Measurements from ENCODE around the gene PRSS33. TPM values are rescaled to one million over a fixed set of nuclear protein-coding genes. Genes with fewer than 3 reads are reported as not detected.

PRSS33 gene
- total and polyA plus RNA-seq, 9 of the 15 experiments (the other 6 are each of a cell fraction or from before 2014, with no cell fraction given), result not detected

DNA sequence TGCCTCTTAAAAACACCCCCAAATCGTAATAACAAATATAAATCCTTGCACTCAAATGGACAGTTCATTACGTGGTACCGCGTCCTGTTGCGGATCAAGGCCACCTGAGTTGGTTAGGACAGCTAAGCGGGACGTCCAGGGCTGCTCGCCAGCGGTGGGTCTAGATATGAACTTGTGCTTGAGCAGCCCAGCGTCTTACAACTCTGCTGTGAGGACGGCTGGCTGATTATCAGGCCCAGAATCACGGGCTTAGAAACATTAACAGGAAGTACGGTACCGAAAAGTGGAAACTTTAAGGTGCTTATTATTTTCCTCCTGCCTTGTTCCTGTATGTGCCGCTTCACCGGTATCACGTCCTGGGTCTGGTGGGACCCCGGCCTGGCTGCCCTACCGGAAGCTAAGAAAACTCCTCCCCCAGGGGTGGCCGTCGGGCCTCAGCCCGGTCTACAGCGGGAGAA is 35.8 kb downstream of the PRSS33 start (continued):
- TF ChIP-seq RBM34 (IDR thresholded peaks at IDR 0.05; ENCODE audit: borderline replicate concordance, insufficient read depth, low read length) (no peak), FOXM1 (IDR thresholded peaks at IDR 0.05; ENCODE audit: low read depth) (peak; percentile 16; the same call in 1 of the 2 replicates), FOXM1 (CRISPR knock-in tag; IDR thresholded peaks at IDR 0.05; ENCODE audit: low read depth) (no peak), ILF3 (IDR thresholded peaks at IDR 0.05; ENCODE audit: borderline replicate concordance) (no peak), ATF7 (IDR thresholded peaks at IDR 0.05) (no peak), POLR2G (IDR thresholded peaks at IDR 0.05; ENCODE audit: low read depth, low read length) (no peak), MTA2 (IDR thresholded peaks at IDR 0.05; ENCODE audit: low read depth) (no peak), POLR2AphosphoS5 (IDR thresholded peaks at IDR 0.05; ENCODE audit: control insufficient read depth, insufficient read depth, low read depth, low read length) (peak; percentile 40; the same call in 1 of the 2 replicates), GTF2F1 (IDR thresholded peaks at IDR 0.05; ENCODE audit: low read depth, low read length) (0 out of 2 replicates have a peak, but pooled peaks have one; percentile 17), ZFX (CRISPR knock-in tag; IDR thresholded peaks at IDR 0.05) (no peak), ZNF197 (CRISPR knock-in tag; IDR thresholded peaks at IDR 0.05; ENCODE audit: low read depth) (0 out of 2 replicates have a peak, but pooled peaks have one; percentile 59), ARID2 (IDR thresholded peaks at IDR 0.05) (no peak), ZNF239 (CRISPR knock-in tag; IDR thresholded peaks at IDR 0.05) (no peak), FOXK1 (CRISPR knock-in tag; IDR thresholded peaks at IDR 0.05; ENCODE audit: borderline replicate concordance) (peak; percentile 71; the same call in 1 of the 2 replicates), PRMT5 (CRISPR knock-in tag; IDR thresholded peaks at IDR 0.05) (no peak), ZNF79 (CRISPR knock-in tag; IDR thresholded peaks at IDR 0.05; ENCODE audit: low read depth) (no peak), ELF1 (tag; IDR thresholded peaks at IDR 0.05) (peak; percentile 74; the same call in 1 of the 2 replicates)
- TF ChIP-seq, protein P1, sequence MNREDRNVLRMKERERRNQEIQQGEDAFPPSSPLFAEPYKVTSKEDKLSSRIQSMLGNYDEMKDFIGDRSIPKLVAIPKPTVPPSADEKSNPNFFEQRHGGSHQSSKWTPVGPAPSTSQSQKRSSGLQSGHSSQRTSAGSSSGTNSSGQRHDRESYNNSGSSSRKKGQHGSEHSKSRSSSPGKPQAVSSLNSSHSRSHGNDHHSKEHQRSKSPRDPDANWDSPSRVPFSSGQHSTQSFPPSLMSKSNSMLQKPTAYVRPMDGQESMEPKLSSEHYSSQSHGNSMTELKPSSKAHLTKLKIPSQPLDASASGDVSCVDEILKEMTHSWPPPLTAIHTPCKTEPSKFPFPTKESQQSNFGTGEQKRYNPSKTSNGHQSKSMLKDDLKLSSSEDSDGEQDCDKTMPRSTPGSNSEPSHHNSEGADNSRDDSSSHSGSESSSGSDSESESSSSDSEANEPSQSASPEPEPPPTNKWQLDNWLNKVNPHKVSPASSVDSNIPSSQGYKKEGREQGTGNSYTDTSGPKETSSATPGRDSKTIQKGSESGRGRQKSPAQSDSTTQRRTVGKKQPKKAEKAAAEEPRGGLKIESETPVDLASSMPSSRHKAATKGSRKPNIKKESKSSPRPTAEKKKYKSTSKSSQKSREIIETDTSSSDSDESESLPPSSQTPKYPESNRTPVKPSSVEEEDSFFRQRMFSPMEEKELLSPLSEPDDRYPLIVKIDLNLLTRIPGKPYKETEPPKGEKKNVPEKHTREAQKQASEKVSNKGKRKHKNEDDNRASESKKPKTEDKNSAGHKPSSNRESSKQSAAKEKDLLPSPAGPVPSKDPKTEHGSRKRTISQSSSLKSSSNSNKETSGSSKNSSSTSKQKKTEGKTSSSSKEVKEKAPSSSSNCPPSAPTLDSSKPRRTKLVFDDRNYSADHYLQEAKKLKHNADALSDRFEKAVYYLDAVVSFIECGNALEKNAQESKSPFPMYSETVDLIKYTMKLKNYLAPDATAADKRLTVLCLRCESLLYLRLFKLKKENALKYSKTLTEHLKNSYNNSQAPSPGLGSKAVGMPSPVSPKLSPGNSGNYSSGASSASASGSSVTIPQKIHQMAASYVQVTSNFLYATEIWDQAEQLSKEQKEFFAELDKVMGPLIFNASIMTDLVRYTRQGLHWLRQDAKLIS (CRISPR knock-in tag; IDR thresholded peaks at IDR 0.05), result 0 out of 2 replicates have a peak, but pooled peaks have one; percentile 54
- TF ChIP-seq, protein P2, sequence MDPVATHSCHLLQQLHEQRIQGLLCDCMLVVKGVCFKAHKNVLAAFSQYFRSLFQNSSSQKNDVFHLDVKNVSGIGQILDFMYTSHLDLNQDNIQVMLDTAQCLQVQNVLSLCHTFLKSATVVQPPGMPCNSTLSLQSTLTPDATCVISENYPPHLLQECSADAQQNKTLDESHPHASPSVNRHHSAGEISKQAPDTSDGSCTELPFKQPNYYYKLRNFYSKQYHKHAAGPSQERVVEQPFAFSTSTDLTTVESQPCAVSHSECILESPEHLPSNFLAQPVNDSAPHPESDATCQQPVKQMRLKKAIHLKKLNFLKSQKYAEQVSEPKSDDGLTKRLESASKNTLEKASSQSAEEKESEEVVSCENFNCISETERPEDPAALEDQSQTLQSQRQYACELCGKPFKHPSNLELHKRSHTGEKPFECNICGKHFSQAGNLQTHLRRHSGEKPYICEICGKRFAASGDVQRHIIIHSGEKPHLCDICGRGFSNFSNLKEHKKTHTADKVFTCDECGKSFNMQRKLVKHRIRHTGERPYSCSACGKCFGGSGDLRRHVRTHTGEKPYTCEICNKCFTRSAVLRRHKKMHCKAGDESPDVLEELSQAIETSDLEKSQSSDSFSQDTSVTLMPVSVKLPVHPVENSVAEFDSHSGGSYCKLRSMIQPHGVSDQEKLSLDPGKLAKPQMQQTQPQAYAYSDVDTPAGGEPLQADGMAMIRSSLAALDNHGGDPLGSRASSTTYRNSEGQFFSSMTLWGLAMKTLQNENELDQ (CRISPR knock-in tag; IDR thresholded peaks at IDR 0.05; ENCODE audit: borderline replicate concordance), result 0 out of 2 replicates have a peak, but pooled peaks have one; percentile 29
- TF ChIP-seq, protein P3, sequence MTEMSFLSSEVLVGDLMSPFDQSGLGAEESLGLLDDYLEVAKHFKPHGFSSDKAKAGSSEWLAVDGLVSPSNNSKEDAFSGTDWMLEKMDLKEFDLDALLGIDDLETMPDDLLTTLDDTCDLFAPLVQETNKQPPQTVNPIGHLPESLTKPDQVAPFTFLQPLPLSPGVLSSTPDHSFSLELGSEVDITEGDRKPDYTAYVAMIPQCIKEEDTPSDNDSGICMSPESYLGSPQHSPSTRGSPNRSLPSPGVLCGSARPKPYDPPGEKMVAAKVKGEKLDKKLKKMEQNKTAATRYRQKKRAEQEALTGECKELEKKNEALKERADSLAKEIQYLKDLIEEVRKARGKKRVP (CRISPR knock-in tag; IDR thresholded peaks at IDR 0.05), result no peak
- TF ChIP-seq, protein P4, sequence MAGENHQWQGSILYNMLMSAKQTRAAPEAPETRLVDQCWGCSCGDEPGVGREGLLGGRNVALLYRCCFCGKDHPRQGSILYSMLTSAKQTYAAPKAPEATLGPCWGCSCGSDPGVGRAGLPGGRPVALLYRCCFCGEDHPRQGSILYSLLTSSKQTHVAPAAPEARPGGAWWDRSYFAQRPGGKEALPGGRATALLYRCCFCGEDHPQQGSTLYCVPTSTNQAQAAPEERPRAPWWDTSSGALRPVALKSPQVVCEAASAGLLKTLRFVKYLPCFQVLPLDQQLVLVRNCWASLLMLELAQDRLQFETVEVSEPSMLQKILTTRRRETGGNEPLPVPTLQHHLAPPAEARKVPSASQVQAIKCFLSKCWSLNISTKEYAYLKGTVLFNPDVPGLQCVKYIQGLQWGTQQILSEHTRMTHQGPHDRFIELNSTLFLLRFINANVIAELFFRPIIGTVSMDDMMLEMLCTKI (IDR thresholded peaks at IDR 0.05; ENCODE audit: partially characterized antibody), result no peak

Measured in K562 (cell line).